ENCODE results near the gene RPS18. TPM values are rescaled to one million over a fixed set of nuclear protein-coding genes. Genes with fewer than 3 reads are reported as not detected.
A peak's percentile ranks its signal among the peaks of the same experiment; 100 is the strongest.
"Not testable (repeated sequence)": the region's sequence is repeated elsewhere in the genome, so short reads cannot be mapped to it uniquely, and the experiment has no call there.

RPS18 gene
- total RNA-seq: 1,000 to 10,000 TPM; 2,792 to 2,813 TPM

- H3K27ac Mint-ChIP-seq: peak within 1 kb of the TSS; percentile 100
- peaks cover 52% of the 10 kb centered on the region for H3K4me1 Mint-ChIP-seq (ENCODE audit: low read depth)
- DNase-seq: peak; percentile 96
- no peaks in the 10 kb centered on the region for H3K9me3 Mint-ChIP-seq (ENCODE audit: insufficient read depth)
- POLR2A ChIA-PET: interaction anchor here (0.7 to 3.5 kb wide), 31 partner anchors 8 to 611 kb away, joined by 3 to 36 read pairs (median 5); partner anchors contain the start of genes CUTA, HLA-DMA, HSD17B8 and ITPR3
- ATAC-seq: peak; percentile 84
- H3K27me3 Mint-ChIP-seq (ENCODE audit: low read depth): no peaks in the 10 kb centered on the region
- CTCF ChIA-PET: interaction anchor here (0.7 to 2.2 kb wide), 19 partner anchors 10 to 316 kb away, joined by 3 to 8 read pairs (median 3); partner anchors contain the start of genes PFDN6, RGL2 and WDR46
- H3K4me3 Mint-ChIP-seq: peak within 1 kb of the TSS; percentile 99
- H3K36me3 Mint-ChIP-seq (ENCODE audit: low read depth): peaks cover 68% of the 10 kb centered on the region
These were observed at the start of gene RPS18, which contains the start of gene VPS52 for GRCh38 chr6:33271468-33272274. Gene RPS18, plus strand, starts transcription at chr6:33272075. Its CDS starts 45 bp downstream, at chr6:33272120. Gene VPS52, minus strand, starts transcription at chr6:33271876. Its CDS starts 201 bp downstream, at chr6:33271675.

- not testable (repeated sequence) for H3K27ac Mint-ChIP-seq; DNase-seq; ATAC-seq; H3K9me3 Mint-ChIP-seq (ENCODE audit: insufficient read depth); H3K4me3 Mint-ChIP-seq; H3K4me1 Mint-ChIP-seq (ENCODE audit: low read depth); H3K36me3 Mint-ChIP-seq (ENCODE audit: low read depth)
- peaks cover 36% of the 10 kb centered on the region for H3K27me3 Mint-ChIP-seq (ENCODE audit: low read depth)
- CTCF ChIA-PET: interaction anchor here (0.8 to 3.6 kb wide), 5 partner anchors 10 to 29 kb away, joined by 3 to 14 read pairs (median 3); no protein-coding TSS in a partner anchor
- POLR2A ChIA-PET: interaction anchor here (1.1 kb wide), 1 partner anchor 18 kb away, joined by 3 read pairs; no protein-coding TSS in a partner anchor
These were observed 45.3 kb upstream of the RPS18 start for GRCh38 chr6:33226503-33227120.

GRCh38 chr6:33235221-33235634, 36.6 kb upstream of the RPS18 start:
- ATAC-seq: no peak
- Mint-ChIP-seq H3K4me3 (no peak overlapping the region), H3K27ac (no peak overlapping the region), H3K4me1 (ENCODE audit: low read depth) (peaks cover under 1% of the 10 kb centered on the region), H3K36me3 (ENCODE audit: low read depth) (no peaks in the 10 kb centered on the region), H3K27me3 (ENCODE audit: low read depth) (peaks cover 25% of the 10 kb centered on the region), H3K9me3 (ENCODE audit: insufficient read depth) (no peaks in the 10 kb centered on the region)
- no peak for DNase-seq
- ChIA-PET POLR2A (no interaction called here), CTCF (interaction anchor here (0.8 to 3.9 kb wide), 3 partner anchors 13 to 88 kb away, joined by 3 to 20 read pairs (median 4); no protein-coding TSS in a partner anchor)

GRCh38 chr6:33236328-33236727, 35.5 kb upstream of the RPS18 start:
- ChIA-PET CTCF (interaction anchor here (1.1 to 3.9 kb wide), 4 partner anchors 12 to 113 kb away, joined by 3 to 20 read pairs (median 4); no protein-coding TSS in a partner anchor), POLR2A (no interaction called here)
- Mint-ChIP-seq H3K4me3 (no peak overlapping the region), H3K27ac (no peak overlapping the region), H3K9me3 (ENCODE audit: insufficient read depth) (no peaks in the 10 kb centered on the region), H3K36me3 (ENCODE audit: low read depth) (no peaks in the 10 kb centered on the region), H3K27me3 (ENCODE audit: low read depth) (peaks cover 22% of the 10 kb centered on the region), H3K4me1 (ENCODE audit: low read depth) (peaks cover 3% of the 10 kb centered on the region)
- ATAC-seq (no peak), DNase-seq (no peak)

GRCh38 chr6:33236852-33237251, 35.0 kb upstream of the RPS18 start:
- no peak for ATAC-seq
- CTCF ChIA-PET: interaction anchor here (1.1 to 3.9 kb wide), 3 partner anchors 12 to 113 kb away, joined by 3 to 20 read pairs (median 3); no protein-coding TSS in a partner anchor

GRCh38 chr6:33237741-33238140, 34.1 kb upstream of the RPS18 start:
- Mint-ChIP-seq H3K27me3 (ENCODE audit: low read depth) (peaks cover 16% of the 10 kb centered on the region), H3K36me3 (ENCODE audit: low read depth) (no peaks in the 10 kb centered on the region), H3K27ac (no peak overlapping the region), H3K9me3 (ENCODE audit: insufficient read depth) (no peaks in the 10 kb centered on the region), H3K4me3 (no peak overlapping the region), H3K4me1 (ENCODE audit: low read depth) (peaks cover 10% of the 10 kb centered on the region)
- CTCF ChIA-PET: interaction anchor here (1.2 to 3.8 kb wide), 3 partner anchors 11 to 88 kb away, joined by 3 to 17 read pairs (median 3); no protein-coding TSS in a partner anchor
- DNase-seq (no peak), ATAC-seq (no peak)
- POLR2A ChIA-PET: interaction anchor here (0.6 kb wide), 1 partner anchor 160 kb away, joined by 3 read pairs; no protein-coding TSS in a partner anchor

More at GRCh38 chr6:33236852-33237251, 35.0 kb upstream of the RPS18 start:
- no peak for DNase-seq
- H3K27me3 Mint-ChIP-seq (ENCODE audit: low read depth): peaks cover 19% of the 10 kb centered on the region
- H3K9me3 Mint-ChIP-seq (ENCODE audit: insufficient read depth): no peaks in the 10 kb centered on the region
- H3K27ac Mint-ChIP-seq: no peak overlapping the region
- no peak overlapping the region for H3K4me3 Mint-ChIP-seq
- no peaks in the 10 kb centered on the region for H3K36me3 Mint-ChIP-seq (ENCODE audit: low read depth)
- peaks cover 5% of the 10 kb centered on the region for H3K4me1 Mint-ChIP-seq (ENCODE audit: low read depth)
- POLR2A ChIA-PET: no interaction called here

- POLR2A ChIA-PET: no interaction called here
- no peaks in the 10 kb centered on the region for H3K9me3 Mint-ChIP-seq (ENCODE audit: insufficient read depth)
- no peak overlapping the region for H3K27ac Mint-ChIP-seq
- H3K4me3 Mint-ChIP-seq: peak overlapping the region; percentile 41
- DNase-seq (no peak), ATAC-seq (peak; percentile 73)
- H3K36me3 Mint-ChIP-seq (ENCODE audit: low read depth): no peaks in the 10 kb centered on the region
- H3K27me3 Mint-ChIP-seq (ENCODE audit: low read depth): peaks cover 7% of the 10 kb centered on the region
- CTCF ChIA-PET: no interaction called here
- H3K4me1 Mint-ChIP-seq (ENCODE audit: low read depth): peaks cover 12% of the 10 kb centered on the region
These were observed 29.9 kb upstream of the RPS18 start for GRCh38 chr6:33241968-33242367.

GRCh38 chr6:33243476-33243875, 28.4 kb upstream of the RPS18 start:
- peaks cover 7% of the 10 kb centered on the region for H3K27me3 Mint-ChIP-seq (ENCODE audit: low read depth)
- no peak for ATAC-seq
- ChIA-PET POLR2A (no interaction called here), CTCF (no interaction called here)
- no peak overlapping the region for H3K4me3 Mint-ChIP-seq
- no peaks in the 10 kb centered on the region for H3K9me3 Mint-ChIP-seq (ENCODE audit: insufficient read depth)
- peaks cover 17% of the 10 kb centered on the region for H3K4me1 Mint-ChIP-seq (ENCODE audit: low read depth)
- H3K27ac Mint-ChIP-seq: no peak overlapping the region
- H3K36me3 Mint-ChIP-seq (ENCODE audit: low read depth): no peaks in the 10 kb centered on the region
- no peak for DNase-seq

GRCh38 chr6:33247977-33248642, 23.8 kb upstream of the RPS18 start:
- ATAC-seq: peak; percentile 44
- Mint-ChIP-seq H3K9me3 (ENCODE audit: insufficient read depth) (no peaks in the 10 kb centered on the region), H3K4me3 (peak overlapping the region; percentile 88), H3K36me3 (ENCODE audit: low read depth) (peaks cover 28% of the 10 kb centered on the region), H3K4me1 (ENCODE audit: low read depth) (peaks cover 39% of the 10 kb centered on the region), H3K27ac (peak overlapping the region; percentile 92), H3K27me3 (ENCODE audit: low read depth) (peaks cover 7% of the 10 kb centered on the region)
- peak; percentile 95 for DNase-seq
- ChIA-PET POLR2A (interaction anchor here (0.9 to 2.7 kb wide), 14 partner anchors 10 to 519 kb away, joined by 3 to 30 read pairs (median 6); partner anchors contain the start of genes B3GALT4, HLA-DPB1, HSD17B8 and RING1), CTCF (interaction anchor here (0.6 to 6.4 kb wide), 47 partner anchors 9 to 380 kb away, joined by 3 to 135 read pairs (median 6); partner anchors contain the start of genes CUTA, HLA-DPA1, HSD17B8 and RING1)

- ChIA-PET POLR2A (interaction anchor here (0.9 to 2.7 kb wide), 14 partner anchors 9 to 518 kb away, joined by 3 to 30 read pairs (median 6); partner anchors contain the start of genes B3GALT4, HLA-DPB1, HSD17B8 and RING1), CTCF (interaction anchor here (0.8 to 6.4 kb wide), 48 partner anchors 10 to 380 kb away, joined by 3 to 135 read pairs (median 6); partner anchors contain the start of genes B3GALT4, CUTA, HLA-DPA1 and HSD17B8)
- H3K4me3 Mint-ChIP-seq: peak overlapping the region; percentile 88
- peak overlapping the region; percentile 92 for H3K27ac Mint-ChIP-seq
- ATAC-seq: peak; percentile 18
- DNase-seq: no peak
- peaks cover 28% of the 10 kb centered on the region for H3K36me3 Mint-ChIP-seq (ENCODE audit: low read depth)
- H3K4me1 Mint-ChIP-seq (ENCODE audit: low read depth): peaks cover 37% of the 10 kb centered on the region
- no peaks in the 10 kb centered on the region for H3K9me3 Mint-ChIP-seq (ENCODE audit: insufficient read depth)
- peaks cover 4% of the 10 kb centered on the region for H3K27me3 Mint-ChIP-seq (ENCODE audit: low read depth)
These were observed 23.3 kb upstream of the RPS18 start for GRCh38 chr6:33248643-33248931.

Measured in activated CD8-positive, alpha-beta T cell treated with anti-CD3 and anti-CD28 coated beads, Interleukin-2, amount 10 ng/mL, durations not matched to agents 7 days and 5 days (primary cell).